Stimulated activated CD8-positive, alpha-beta memory T cell treated with anti-CD3 and anti-CD28 coated beads, Interleukin-4, amount 100 ng/mL, for 24 hours (primary cell): ENCODE measurements around the gene POLA1.
"Not testable (repeated sequence)": the region's sequence is repeated elsewhere in the genome, so short reads cannot be mapped to it uniquely, and the experiment has no call there.

ENCODE experiments used
- DNase-seq: peaks from one replicate; pipeline ENCODE4 v3.0.0-alpha.2; 2020; ENCODE audit warnings: low read depth

The POLA1 gene

DNA sequence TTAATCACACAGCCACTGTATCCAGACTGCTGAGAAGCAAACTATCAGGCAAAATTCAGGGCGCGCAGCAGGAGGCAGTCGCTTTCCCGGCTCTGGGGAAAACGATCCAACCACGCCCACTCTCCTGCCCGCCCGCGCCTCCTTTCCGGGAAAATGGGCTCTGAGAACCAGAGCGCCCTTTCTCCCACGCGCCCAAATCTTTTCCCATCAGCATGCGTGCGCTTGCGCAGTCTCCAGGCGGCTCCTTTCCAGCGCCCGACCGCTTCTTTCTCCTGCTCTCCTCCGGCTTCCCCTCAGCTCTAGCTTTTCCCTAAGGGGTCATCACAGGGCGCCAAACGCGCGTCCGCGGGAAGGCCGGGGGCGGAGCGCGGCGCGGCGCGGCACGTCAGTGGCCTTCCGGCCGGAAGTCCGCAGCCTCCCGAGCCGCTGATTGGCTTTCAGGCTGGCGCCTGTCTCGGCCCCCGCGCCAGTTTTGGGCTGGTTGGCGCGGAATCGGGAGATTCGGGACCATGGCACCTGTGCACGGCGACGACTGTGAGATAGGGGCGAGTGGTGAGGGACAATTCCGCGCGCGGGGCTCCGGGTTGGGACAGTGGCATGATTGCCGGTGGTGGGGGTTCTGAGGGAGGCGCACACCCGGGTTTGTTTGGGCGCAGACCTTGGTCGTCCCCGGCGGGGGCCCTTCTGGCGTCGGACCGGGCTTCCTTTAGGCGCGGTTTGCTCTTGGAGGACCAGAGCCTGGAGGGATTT, at the start of gene POLA1:
POLA1 (plus strand) TSS at position 466 of the 750 bp plus-strand sequence; CDS start at position 510, 44 bp downstream.
- peak; percentile 62 for DNase-seq

GRCh38 chrX:24646006-24646405, 47.7 kb upstream of the POLA1 start:
- no peak for DNase-seq

- no peak for DNase-seq
Observed at GRCh38 chrX:24646745-24647182, 47.0 kb upstream of the POLA1 start.

DNA sequence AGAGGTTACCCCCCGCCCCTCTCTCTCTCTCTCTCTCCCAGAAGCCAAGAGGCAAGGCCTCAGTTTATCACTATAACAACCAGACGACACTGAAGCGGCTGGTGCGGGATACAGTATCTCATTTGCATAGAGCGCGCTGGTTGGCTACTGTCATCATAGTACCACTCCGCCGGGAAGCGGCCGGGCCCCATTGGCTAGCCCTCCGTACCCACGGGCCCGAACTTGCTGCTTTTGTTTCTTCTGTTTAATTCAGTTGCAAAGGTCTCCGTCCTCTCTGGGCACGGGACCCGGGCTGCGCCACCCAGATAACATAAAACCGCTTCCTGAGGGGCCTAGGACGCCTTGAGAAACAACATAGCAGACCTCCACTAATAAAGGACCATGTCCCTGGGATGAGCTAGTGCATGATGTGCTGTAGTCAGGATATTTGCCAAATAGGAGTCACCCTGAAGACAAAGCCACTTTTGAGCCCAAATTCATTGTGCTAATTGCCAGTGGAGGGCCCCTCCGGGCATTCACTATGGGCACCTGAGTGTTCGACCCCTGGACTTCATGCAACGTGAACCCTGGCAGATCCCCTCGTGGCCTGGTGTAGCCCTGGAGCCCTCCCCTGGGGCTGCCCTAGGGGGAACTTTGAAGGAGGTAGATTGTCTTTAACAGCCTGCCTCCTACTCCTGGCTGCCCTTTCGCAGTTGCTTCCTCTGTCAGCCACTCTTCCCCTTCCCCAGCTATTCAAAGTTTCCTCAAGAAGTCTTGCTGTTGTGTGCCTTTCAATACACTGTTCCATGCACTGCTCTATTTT, 46.3 kb upstream of the POLA1 start, which contains the start of gene PCYT1B:
PCYT1B (minus strand) TSS at position 91 of the 802 bp plus-strand sequence. CDS start 242 bp downstream, outside the sequence.
- peak; percentile 19 for DNase-seq

DNA sequence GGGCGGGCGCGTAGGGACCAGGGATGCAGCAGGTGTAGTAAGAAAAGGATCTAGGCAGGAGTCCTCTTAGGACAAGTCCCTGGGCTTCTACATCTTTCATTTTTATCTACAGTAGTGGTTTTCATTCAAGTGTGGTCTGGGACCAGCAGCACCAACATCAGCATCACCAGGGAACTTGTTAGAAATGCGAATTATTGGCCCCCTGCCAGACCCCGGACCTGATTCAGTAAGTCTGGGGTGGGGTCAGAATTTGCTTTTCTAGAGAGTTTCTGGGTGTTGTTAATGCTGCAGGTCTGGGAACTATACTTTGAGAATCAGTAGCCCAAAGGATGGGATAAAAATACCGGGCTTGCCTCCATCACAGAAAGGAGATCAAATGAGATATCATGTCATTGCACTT, 45.2 kb upstream of the POLA1 start:
- no peak for DNase-seq

DNA sequence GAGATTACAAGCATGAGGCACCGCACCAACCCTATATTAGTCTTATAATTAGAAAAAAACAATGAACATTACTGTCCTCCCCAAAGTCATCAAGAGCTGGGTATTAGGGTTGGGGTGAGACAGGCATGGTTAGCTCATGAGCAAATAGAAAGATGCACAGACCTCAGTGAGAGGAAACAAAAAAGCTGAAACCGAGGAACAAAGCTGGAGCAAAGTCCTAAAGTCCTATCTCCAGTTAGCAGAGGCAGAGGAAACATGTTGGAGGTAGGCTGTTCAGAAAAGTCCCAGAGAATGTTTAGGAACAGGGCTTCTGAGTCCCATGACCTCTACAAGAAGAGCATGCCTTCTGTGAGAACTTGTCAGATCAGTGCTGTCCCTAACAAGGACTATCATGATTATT, 41.9 kb upstream of the POLA1 start:
- no peak for DNase-seq

- not testable (repeated sequence) for DNase-seq
Observed at GRCh38 chrX:24655679-24656078, 38.0 kb upstream of the POLA1 start.

GRCh38 chrX:24657671-24658386, 35.9 kb upstream of the POLA1 start:
- DNase-seq = no peak

GRCh38 chrX:24658421-24658820, 35.3 kb upstream of the POLA1 start:
- DNase-seq = no peak

- DNase-seq = no peak
Observed at GRCh38 chrX:24659106-24659505, 34.6 kb upstream of the POLA1 start.

DNA sequence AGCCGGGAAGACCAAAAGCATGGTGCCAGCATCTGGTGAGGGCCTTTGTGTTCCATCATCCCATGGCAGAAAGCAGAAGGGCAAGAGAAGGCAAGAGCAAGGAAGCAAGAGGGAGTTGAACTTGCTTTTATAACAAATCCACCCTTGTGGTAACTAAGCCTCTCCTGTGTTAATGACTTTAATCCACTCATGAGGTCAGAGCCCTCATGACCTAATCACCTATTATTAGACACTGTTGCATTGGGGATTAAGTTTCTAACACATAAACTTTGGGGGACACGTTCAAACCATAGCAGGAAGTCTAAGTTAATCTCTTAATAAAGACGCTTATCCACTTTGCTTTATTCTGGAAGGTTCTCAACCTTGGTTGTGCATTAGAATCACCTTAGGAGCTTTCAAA, 34.1 kb upstream of the POLA1 start:
- DNase-seq = no peak

DNA sequence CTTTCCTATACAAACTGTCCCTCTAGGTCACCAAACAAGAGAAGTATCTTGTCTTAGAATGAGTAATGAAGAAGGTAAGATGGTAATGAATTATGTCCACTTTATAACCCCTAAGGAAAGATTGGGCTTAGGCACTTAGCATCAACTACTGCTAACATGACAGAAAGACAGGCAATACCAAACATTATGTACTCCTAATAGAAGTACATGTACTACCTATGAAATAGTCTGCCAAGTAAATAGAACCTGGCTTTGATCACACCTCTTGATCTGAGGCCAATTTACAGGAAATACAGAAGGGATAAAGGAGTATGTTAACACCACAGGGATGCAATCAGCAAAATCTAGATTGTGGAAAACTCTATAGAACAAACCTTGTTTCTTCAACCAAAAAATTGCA, 32.4 kb upstream of the POLA1 start:
- no peak for DNase-seq

- DNase-seq = no peak
Observed at GRCh38 chrX:24662352-24662751, 31.4 kb upstream of the POLA1 start.

DNA sequence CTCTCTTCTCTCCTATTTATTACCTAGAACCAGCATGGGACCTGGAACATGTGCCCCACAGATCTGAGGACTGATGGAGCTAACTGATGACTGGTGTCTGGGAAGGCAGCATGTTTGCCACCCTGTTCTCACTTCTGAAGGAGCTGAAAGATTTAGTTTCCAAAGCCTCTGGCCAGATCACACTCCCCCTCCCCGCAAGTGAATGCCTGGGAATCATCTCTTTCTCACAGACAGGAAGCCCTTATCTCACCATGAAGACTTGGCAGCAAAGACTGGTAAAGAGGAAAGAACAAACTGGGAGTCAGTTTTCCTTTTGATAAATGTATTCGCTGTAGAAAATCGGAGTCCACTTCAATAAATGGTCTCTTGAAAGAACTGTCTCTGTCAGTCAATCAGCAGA, 25.6 kb upstream of the POLA1 start:
- DNase-seq = no peak

DNA sequence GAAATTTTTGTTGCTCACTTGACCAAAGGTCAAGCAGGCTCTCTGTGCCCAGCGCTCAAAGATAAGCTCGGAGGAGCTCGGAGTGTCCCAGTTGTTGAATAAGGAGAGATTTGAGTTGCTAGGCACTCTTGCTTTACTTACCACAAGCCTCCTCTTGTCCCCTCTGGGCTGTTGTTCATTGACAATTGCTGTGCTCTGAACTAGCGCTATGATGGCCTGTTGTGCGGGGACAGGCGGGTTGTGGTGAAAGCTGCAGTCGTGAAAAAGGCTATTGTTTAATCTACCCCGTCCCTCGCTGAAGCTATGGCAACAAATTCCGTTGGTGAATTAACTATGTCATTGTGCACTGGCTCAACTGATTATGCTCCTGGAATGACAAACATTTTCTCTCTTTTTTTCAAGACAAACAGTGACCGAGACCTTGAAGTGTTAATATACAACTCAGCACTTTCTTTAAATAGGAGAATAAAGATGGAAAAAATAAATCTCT, 21.0 kb upstream of the POLA1 start:
- no peak for DNase-seq

GRCh38 chrX:24673424-24673823, 20.3 kb upstream of the POLA1 start:
- no peak for DNase-seq

GRCh38 chrX:24676403-24677024, 17.2 kb upstream of the POLA1 start:
- DNase-seq = no peak

DNA sequence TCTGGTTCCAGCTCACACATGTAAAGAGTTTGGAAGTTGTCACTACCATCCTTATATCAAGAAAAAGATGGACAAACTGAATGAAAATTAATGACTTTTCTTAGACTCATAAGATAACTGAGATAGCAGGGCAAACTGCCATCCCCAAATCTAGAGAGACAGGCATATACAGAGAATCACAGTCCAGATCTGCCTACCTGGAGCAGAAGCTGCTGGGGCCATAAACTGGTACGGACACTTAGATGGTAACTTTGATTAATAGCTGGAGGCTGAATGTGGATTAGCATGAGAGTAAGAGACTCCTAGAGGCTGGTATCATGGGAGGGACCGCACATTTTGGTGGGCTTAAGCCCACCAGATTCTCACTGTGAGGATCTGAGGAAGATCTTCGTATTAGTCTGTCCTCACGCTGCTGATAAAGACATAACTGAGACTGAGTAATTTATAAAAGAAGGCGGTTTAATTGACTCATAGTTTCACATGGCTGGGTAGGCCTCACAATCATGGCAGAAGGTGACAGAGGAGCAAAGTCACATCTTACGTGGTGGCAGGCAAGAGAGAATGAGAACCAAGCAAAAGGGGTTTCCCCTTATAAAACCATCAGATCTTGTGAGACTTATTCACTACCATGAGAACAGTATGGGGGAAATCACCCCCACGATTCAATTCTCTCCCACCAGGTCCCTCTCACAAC, 10.8 kb upstream of the POLA1 start:
- no peak for DNase-seq

GRCh38 chrX:24684048-24684447, 9.7 kb upstream of the POLA1 start:
- no peak for DNase-seq

DNA sequence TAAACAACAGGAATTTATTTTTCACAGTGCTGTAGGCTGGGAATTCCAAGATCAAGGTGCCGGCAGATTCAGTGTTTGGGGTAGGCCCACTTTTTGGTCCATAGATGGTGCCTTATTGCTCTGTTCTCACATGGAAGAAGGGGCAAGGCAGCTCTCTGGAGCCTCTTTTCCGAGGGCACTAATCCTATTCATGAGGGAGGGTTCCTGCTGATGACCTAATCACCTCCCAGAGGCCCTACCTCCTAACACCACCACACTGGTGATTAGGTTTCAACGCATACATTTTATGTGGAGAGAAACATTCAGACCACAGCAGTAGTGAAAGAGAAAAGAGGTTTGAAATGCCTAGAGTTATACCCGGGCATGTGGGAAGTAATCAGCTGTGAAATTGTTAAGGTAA, 1.4 kb upstream of the POLA1 start:
- no peak for DNase-seq

GRCh38 chrX:24694825-24695224, 1.1 kb downstream of the POLA1 start:
- no peak for DNase-seq
